ENCODE results near the gene MARK3.

DNA sequence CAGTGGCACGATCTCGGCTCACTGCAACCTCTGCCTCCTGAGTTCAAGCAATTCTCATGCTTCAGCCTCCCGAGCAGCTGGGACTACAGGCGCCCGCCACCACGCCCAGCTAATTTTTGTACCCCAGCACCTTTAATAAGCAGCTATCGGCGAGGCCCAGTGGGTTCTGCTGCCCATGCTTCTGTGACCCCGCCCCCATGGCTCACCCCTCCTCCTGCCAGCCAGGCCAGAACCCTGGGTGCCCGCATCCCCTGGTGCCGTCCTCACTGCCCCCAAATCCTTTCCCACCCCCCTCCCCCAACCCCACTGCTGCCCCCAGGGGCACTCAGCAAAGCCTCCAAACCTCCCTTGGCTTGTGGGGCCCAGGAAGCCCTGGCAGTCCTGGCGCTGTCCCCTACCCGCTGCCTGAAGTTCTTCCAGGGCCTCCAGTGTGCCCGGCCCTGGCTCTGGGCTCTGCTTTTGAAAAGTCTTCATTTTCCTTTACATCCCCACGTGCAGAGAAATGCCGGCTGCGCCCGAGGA, 162.8 kb downstream of the MARK3 start:
- TF ChIP-seq FOXK2 (IDR thresholded peaks at IDR 0.05) (no peak), L3MBTL2 (conservative IDR thresholded peaks at IDR 0.05) (no peak)
- TF ChIP-seq, protein P1, sequence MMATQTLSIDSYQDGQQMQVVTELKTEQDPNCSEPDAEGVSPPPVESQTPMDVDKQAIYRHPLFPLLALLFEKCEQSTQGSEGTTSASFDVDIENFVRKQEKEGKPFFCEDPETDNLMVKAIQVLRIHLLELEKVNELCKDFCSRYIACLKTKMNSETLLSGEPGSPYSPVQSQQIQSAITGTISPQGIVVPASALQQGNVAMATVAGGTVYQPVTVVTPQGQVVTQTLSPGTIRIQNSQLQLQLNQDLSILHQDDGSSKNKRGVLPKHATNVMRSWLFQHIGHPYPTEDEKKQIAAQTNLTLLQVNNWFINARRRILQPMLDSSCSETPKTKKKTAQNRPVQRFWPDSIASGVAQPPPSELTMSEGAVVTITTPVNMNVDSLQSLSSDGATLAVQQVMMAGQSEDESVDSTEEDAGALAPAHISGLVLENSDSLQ (IDR thresholded peaks at IDR 0.05), result no peak

Measured in HEK293T (cell line).